Suprapubic skin (tissue), 4 donors: ENCODE measurements around the gene ERBB4. TPM values are rescaled to one million over a fixed set of nuclear protein-coding genes. Genes with fewer than 3 reads are reported as not detected.

Source experiments
- DNase-seq, 2 donors: peaks; one replicate each; pipeline ENCODE4 v3.0.0-alpha.2; 2019; ENCODE audit warnings: low spot score in 2 of 2
- H3K27ac ChIP-seq: fragments of 200-600 bp; sonication (generic); one replicate; pipeline ENCODE4 v1.5.1; 2019
- H3K27me3 ChIP-seq: fragments of 200-600 bp; sonication (generic); one replicate; pipeline ENCODE4 v1.5.1; 2019
- H3K36me3 ChIP-seq: fragments of 200-600 bp; sonication (generic); one replicate; pipeline ENCODE4 v1.5.1; 2019
- H3K4me1 ChIP-seq: fragments of 200-600 bp; sonication (generic); one replicate; pipeline ENCODE4 v1.5.1; 2019
- H3K4me3 ChIP-seq: fragments of 200-600 bp; sonication (generic); one replicate; pipeline ENCODE4 v1.5.1; 2019; ENCODE audit warnings: mild to moderate bottlenecking
- H3K9me3 ChIP-seq: fragments of 200-600 bp; sonication (generic); one replicate; pipeline ENCODE4 v1.5.1; 2019
- EP300 ChIP-seq: sonication (generic); formaldehyde crosslinking; IDR thresholded peaks from one replicate; pipeline ENCODE4 v1.6.1; 2017; ENCODE audit warnings: antibody characterized with exemption
- POLR2A ChIP-seq, 2 donors: fragments of 450-650 bp; IDR thresholded peaks; one replicate each; pipeline ENCODE4 v1.6.1; 2017; ENCODE audit warnings: antibody characterized with exemption in 2 of 2, mild to moderate bottlenecking in 2 of 2, moderate library complexity in 2 of 2
- POLR2AphosphoS5 ChIP-seq, 3 donors: sonication (generic); formaldehyde crosslinking; IDR thresholded peaks; one replicate each; pipeline ENCODE4 v1.6.1; 2017; ENCODE audit warnings: antibody characterized with exemption in 3 of 3
- WGBS: methylation state at CpG from one replicate; pipeline ENCODE4 v1.1.5; 2018; 5-methylcytosine and 5-hydroxymethylcytosine counted together
- total RNA-seq, 4 donors: library from RNA; depleted of rRNA; stranded (reverse); fragments of >200 nt; gene quantifications; one replicate each; pipeline ENCODE4 v1.1.0, GENCODE V29; 2016
- TF ChIP-seq, protein P1 (sequence below), 2 donors: fragments of 200-600 bp in 1 of 2; fragments of 450-650 bp in 1 of 2; sonication (generic) in 1 of 2; IDR thresholded peaks; one replicate each; pipeline ENCODE4 v1.5.1; 2016 to 2019; ENCODE audit warnings: antibody characterized with exemption in 2 of 2, mild to moderate bottlenecking in 1 of 2, moderate library complexity in 1 of 2

ERBB4 gene
- total RNA-seq, 4 donors from 2014 or later, result 0.95 to 6.4 (median 1.5) TPM

DNA sequence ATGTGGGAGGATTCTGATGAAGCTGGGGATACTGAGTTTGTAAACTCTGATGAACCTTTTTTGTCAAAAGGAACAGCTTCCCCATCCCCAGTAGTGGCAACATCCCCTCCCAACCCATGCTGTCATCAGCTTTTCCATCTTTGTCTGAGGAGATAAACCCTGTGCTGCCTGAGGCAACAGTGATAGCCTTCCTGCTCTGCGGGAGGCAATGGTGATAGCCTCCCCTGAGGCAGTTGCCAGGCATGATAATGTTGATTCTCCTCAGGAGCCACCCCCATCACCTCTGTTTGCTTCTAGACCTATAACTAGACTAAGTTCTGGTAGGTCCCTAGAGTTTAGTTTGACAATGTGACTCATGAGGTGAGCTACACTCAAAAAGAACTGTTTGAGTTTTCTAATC is 97.5 kb downstream of the ERBB4 start:
- peaks cover 4% of the 10 kb centered on the region for H3K9me3 ChIP-seq
- H3K27me3 ChIP-seq, result no peaks in the 10 kb centered on the region
- H3K4me3 ChIP-seq, result no peak overlapping the region
- H3K36me3 ChIP-seq, result no peaks in the 10 kb centered on the region
- no peak for DNase-seq
- no peaks in the 10 kb centered on the region for H3K4me1 ChIP-seq
- 90% methylated on average over 1 of the region's 1 CpG for WGBS
- H3K27ac ChIP-seq, result no peak overlapping the region
- no peak for TF ChIP-seq EP300
- TF ChIP-seq, protein P1, sequence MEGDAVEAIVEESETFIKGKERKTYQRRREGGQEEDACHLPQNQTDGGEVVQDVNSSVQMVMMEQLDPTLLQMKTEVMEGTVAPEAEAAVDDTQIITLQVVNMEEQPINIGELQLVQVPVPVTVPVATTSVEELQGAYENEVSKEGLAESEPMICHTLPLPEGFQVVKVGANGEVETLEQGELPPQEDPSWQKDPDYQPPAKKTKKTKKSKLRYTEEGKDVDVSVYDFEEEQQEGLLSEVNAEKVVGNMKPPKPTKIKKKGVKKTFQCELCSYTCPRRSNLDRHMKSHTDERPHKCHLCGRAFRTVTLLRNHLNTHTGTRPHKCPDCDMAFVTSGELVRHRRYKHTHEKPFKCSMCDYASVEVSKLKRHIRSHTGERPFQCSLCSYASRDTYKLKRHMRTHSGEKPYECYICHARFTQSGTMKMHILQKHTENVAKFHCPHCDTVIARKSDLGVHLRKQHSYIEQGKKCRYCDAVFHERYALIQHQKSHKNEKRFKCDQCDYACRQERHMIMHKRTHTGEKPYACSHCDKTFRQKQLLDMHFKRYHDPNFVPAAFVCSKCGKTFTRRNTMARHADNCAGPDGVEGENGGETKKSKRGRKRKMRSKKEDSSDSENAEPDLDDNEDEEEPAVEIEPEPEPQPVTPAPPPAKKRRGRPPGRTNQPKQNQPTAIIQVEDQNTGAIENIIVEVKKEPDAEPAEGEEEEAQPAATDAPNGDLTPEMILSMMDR (IDR thresholded peaks at IDR 0.05), result no peak

DNA sequence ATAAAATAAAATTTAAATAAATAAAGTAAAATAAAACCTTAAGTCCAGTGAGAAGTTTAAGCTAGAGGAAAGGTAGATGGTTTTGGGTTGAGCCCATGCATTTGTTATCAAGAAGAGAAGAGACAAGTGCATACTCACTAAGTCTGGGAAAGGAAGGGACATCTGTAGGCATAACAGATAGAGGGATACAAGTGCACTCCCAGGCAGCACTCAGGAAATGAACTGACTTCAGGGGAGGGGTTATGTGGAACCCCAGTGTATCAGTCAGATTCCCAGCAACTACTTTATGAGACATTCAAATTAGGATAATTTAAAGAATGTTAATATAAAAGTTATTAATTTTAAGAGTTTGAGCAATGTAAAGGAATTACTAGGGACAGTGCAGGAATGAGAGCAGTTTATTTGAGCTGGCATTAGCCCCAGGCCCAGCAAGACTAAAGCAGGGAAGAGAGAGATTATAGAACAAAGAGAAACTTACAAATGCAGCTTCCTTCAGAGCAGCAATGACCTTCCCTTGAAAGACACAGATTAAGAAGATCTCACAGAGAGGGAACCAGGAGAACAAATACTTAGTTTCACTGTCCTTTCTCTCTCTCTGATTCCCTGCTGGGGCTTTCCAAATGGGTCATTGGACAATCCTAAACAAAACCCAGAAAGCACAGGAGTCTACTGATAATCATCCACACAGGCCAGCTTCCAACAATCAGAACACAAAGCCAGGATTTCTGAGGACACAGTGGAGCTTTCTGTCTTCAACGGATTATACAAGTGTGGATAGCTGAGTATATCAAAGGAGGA is 109.7 kb downstream of the ERBB4 start:
- H3K27ac ChIP-seq, result no peak overlapping the region
- H3K36me3 ChIP-seq, result no peaks in the 10 kb centered on the region
- no peak overlapping the region for H3K4me3 ChIP-seq
- WGBS, result 58% methylated on average over 1 of the region's 1 CpG
- H3K4me1 ChIP-seq, result no peaks in the 10 kb centered on the region
- TF ChIP-seq POLR2A (IDR thresholded peaks at IDR 0.05) (no peak), EP300 (no peak)
- DNase-seq, result no peak
- no peaks in the 10 kb centered on the region for H3K9me3 ChIP-seq
- no peaks in the 10 kb centered on the region for H3K27me3 ChIP-seq

DNA sequence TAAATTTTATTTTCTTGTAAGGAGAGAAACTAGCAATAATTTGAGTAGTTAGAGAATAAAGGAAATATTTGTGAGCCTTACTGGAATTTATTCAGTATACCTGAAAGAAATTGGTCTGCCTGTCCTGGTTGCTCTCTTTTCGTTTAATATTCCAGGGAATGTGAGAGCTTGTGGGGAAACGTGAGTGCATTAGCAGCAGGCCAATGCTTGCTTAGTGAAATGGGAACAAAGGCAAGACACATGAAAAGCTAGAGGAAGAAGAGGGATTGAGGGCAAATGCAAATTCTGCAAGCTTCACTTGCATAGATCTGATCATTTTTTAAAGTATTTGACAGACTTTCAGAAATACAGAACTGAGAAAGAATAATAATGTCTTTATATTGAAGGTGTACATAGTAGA is 111.0 kb downstream of the ERBB4 start:
- Histone ChIP-seq H3K36me3 (no peaks in the 10 kb centered on the region), H3K9me3 (no peaks in the 10 kb centered on the region), H3K27me3 (no peaks in the 10 kb centered on the region), H3K4me1 (no peaks in the 10 kb centered on the region), H3K27ac (no peak overlapping the region), H3K4me3 (no peak overlapping the region)
- 40% methylated on average over 2 of the region's 2 CpGs for WGBS
- TF ChIP-seq, protein P1 (IDR thresholded peaks at IDR 0.05), result no peak
- TF ChIP-seq EP300 (no peak), POLR2AphosphoS5 (IDR thresholded peaks at IDR 0.05) (no peak), POLR2A (IDR thresholded peaks at IDR 0.05) (no peak)
- DNase-seq, result no peak

DNA sequence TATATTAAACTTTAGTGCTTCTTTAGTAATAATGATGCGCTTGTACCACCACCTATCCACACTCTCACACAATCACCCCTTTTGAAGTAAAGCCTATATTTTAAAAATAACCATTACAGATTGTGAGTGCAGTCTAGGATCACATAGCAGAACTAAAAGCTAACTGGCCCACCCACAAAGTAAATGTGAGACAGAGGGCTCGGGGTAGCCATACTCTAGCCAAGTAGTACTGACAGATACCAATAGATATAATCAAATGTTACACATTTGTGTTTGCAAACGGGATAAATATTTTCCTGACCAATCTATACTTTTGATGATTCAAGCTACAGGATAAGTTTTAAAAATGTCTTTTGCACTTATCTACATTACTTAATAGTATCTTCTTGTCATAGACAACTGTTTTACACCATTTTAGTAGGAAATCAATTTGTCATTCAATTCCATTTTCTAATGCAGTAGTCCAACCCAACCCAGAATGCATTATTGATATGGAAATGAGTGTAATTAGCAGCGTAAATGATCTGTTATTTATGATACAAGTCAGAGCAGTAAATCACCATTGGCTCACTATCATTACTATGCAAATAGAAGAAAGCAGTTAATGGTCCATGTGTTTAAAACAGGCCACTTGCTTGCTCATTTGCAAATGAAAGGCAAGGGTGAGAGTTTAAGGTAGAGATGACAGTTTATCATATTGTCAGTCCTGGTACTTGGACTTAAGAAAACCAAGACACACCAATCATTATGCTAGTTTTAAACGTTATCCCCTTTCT is 111.8 kb downstream of the ERBB4 start:
- Histone ChIP-seq H3K27ac (no peak overlapping the region), H3K4me3 (no peak overlapping the region), H3K36me3 (no peaks in the 10 kb centered on the region), H3K9me3 (no peaks in the 10 kb centered on the region), H3K27me3 (no peaks in the 10 kb centered on the region), H3K4me1 (no peaks in the 10 kb centered on the region)
- DNase-seq, result no peak
- 69% methylated on average over 5 of the region's 5 CpGs for WGBS
- TF ChIP-seq EP300, result no peak
- TF ChIP-seq, protein P1 (IDR thresholded peaks at IDR 0.05), result no peak
- TF ChIP-seq POLR2AphosphoS5 (IDR thresholded peaks at IDR 0.05), result no peak
- TF ChIP-seq POLR2A (IDR thresholded peaks at IDR 0.05), result no peak

DNA sequence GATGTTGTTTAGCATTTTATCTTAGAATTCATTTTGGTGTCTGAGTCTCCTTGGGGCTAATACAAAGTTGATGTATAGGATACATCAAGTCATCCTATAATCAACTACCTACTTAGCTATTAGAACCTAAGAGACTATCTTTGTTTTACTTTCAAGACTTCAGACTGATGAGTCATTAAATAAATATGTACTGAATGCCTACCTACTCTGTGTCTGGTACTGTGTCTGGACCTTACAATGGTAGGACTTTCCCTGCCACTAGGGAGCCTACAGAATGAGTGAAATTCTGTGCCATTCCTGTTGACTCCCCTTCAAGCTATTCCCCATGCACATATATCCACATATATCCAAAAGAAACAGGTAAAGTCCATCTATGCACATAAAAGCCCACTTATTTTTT is 114.5 kb downstream of the ERBB4 start:
- no peak overlapping the region for H3K4me3 ChIP-seq
- no peak overlapping the region for H3K27ac ChIP-seq
- H3K4me1 ChIP-seq, result no peaks in the 10 kb centered on the region
- TF ChIP-seq EP300, result no peak
- TF ChIP-seq POLR2A (IDR thresholded peaks at IDR 0.05), result no peak
- TF ChIP-seq, protein P1 (IDR thresholded peaks at IDR 0.05), result no peak
- no peak for TF ChIP-seq POLR2AphosphoS5 (IDR thresholded peaks at IDR 0.05)
- no peaks in the 10 kb centered on the region for H3K36me3 ChIP-seq
- H3K27me3 ChIP-seq, result no peaks in the 10 kb centered on the region
- DNase-seq, result no peak
- no peaks in the 10 kb centered on the region for H3K9me3 ChIP-seq
